SK-N-MC (cell line): Measurements from ENCODE around the gene BABAM2.

Experiments
- DNase-seq: peaks from one replicate; pipeline ENCODE4 v3.0.0-alpha.2; 2011; ENCODE audit warnings: low read depth, low spot score
- H3K27ac ChIP-seq: fragments of 200-600 bp; sonication (generic); 2 replicates; pipeline ENCODE4 v1.5.1; 2016; ENCODE audit warnings: mixed run types
- H3K36me3 ChIP-seq: fragments of 200-600 bp; sonication (generic); 2 replicates; pipeline ENCODE4 v1.6.1; 2017; ENCODE audit warnings: antibody characterized with exemption, low read length, mixed read lengths; ENCODE audit not compliant: insufficient read depth
- H3K4me3 ChIP-seq: fragments of 200-600 bp; sonication (generic); 2 replicates; pipeline ENCODE4 v1.5.1; 2016
- H3K9ac ChIP-seq: fragments of 200-600 bp; sonication (generic); 2 replicates; pipeline ENCODE4 v1.8.0; 2017; ENCODE audit warnings: mixed run types, mixed read lengths; ENCODE audit not compliant: insufficient read length
- H3K9me3 ChIP-seq: fragments of 200-600 bp; sonication (generic); 2 replicates; pipeline ENCODE4 v1.6.1; 2017; ENCODE audit warnings: low read depth, mild to moderate bottlenecking, antibody characterized with exemption, low read length, moderate library complexity, mixed read lengths
- EZH2 ChIP-seq: fragments of 200-600 bp; sonication (generic); IDR thresholded peaks from one replicate; pipeline ENCODE4 v1.6.1; 2017; ENCODE audit warnings: antibody characterized with exemption
- FOXP2 ChIP-seq: optimal IDR thresholded peaks from 2 replicates; pipeline ENCODE3; 2011; ENCODE audit warnings: mild to moderate bottlenecking, moderate library complexity; ENCODE audit not compliant: insufficient read depth; ENCODE audit errors: extremely low read length, control extremely low read depth
- POLR2AphosphoS5 ChIP-seq: IDR thresholded peaks from 2 replicates; pipeline ENCODE4 v1.6.1; 2012; ENCODE audit warnings: mild to moderate bottlenecking, low read depth, low read length, borderline replicate concordance

Gene BABAM2

DNA sequence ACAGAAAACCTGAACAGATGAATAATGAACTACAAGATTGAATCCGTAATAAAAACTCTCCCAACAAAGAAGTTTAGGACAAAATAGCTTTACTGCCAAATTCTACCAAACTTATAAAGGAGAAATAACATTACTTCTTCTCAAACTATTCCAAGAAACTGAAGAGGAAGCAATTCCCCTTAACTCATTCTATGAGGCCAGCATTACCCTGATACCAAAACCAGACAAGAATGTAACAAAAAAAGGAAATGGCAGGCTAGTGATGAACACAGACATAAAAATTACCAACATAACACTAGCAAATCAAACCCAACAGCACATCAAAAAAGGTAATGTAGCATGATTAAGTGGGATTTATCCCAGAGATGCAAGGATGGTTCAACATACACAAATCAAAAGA, 288.4 kb downstream of the BABAM2 start:
- H3K9me3 ChIP-seq: no peaks in the 10 kb centered on the region
- TF ChIP-seq FOXP2: no peak
- TF ChIP-seq POLR2AphosphoS5: no peak
- no peak for TF ChIP-seq EZH2
- H3K4me3 ChIP-seq: no peak overlapping the region
- no peak for DNase-seq
- no peaks in the 10 kb centered on the region for H3K36me3 ChIP-seq
- no peak overlapping the region for H3K27ac ChIP-seq
- H3K9ac ChIP-seq: no peak overlapping the region

DNA sequence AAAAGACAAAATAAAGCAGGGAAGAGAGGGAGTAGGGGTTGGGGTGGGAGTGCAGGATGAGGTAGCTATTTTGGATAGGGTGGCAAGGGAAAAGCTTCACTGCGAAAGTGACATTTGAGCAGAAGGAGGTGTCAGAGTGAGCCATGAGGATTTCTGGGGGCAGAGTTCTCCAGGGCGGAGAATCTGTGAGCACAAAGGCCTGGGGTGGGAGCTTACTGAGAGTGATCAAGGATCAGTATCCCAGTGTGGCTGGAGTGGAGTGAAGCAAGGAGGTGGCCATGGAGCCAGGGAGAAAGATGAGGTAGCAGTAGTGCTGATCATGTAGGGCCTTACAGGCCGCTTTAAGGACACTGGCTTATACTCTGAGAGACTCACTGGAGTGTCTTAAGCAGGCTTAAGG, 291.3 kb downstream of the BABAM2 start:
- Histone ChIP-seq H3K9ac (no peak overlapping the region), H3K9me3 (no peaks in the 10 kb centered on the region), H3K4me3 (no peak overlapping the region), H3K36me3 (no peaks in the 10 kb centered on the region), H3K27ac (no peak overlapping the region)
- no peak for TF ChIP-seq FOXP2
- TF ChIP-seq EZH2: no peak
- TF ChIP-seq POLR2AphosphoS5: no peak
- DNase-seq: no peak

DNA sequence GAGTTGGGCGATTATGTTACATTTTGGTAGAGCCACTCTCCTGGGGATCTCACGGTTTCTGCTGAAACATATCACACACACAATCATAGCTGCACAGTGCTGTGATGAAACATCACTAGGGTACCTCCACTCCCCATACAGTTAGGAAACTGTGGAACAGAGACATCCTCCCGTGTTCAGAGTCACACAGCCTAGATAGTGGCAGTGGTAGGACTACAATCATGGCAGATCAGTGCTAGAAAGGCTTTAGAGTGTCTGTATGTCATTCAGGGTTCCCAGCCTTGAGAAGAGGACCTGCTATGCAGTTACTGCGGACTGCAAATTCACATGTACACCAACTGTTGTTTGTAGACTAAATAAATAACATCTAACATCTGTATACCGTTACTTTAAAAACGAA, 291.8 kb downstream of the BABAM2 start:
- Histone ChIP-seq H3K36me3 (no peaks in the 10 kb centered on the region), H3K27ac (no peak overlapping the region), H3K9me3 (no peaks in the 10 kb centered on the region), H3K4me3 (no peak overlapping the region), H3K9ac (no peak overlapping the region)
- DNase-seq: no peak
- TF ChIP-seq FOXP2 (no peak), EZH2 (no peak), POLR2AphosphoS5 (no peak)

DNA sequence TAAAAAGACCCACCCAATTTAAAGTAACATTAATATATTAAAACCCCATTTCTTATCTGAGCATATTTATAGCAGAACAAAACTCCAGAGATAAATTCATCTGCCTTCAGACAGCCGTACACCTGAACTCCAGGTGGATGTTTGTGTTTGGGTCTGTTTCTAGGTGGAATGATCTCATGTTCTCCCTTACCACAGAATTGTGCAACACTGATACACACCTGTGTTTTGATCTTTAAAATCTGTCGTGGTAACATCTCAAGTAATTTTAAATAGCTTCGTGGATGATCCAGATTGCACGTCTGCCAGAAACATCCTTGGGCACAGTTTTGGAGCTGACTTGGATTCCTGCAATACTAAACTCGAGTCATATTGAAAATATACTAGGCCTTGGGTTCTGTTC, 294.6 kb downstream of the BABAM2 start:
- H3K36me3 ChIP-seq: no peaks in the 10 kb centered on the region
- H3K4me3 ChIP-seq: no peak overlapping the region
- H3K9ac ChIP-seq: no peak overlapping the region
- no peak for DNase-seq
- H3K27ac ChIP-seq: no peak overlapping the region
- TF ChIP-seq POLR2AphosphoS5 (no peak), FOXP2 (no peak), EZH2 (no peak)
- no peaks in the 10 kb centered on the region for H3K9me3 ChIP-seq

DNA sequence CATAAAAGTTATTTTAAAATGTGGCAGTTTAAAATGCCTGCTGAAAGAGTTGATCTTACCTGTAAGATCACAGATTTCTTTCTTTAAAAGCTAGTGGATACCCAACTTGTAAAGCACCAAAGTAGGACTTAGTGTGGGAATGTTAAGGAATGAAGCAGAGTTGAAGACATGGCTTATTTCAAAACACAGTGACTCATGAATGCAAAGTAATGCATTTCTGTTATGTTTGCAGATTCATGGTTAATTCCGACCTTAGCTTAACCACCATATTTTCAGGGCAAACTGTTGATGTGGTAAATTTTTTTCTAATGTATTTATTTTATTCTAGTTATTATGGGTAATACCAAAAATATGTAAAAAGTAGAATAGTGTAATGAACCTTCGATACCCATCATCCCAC, 295.4 kb downstream of the BABAM2 start:
- Histone ChIP-seq H3K9me3 (no peaks in the 10 kb centered on the region), H3K9ac (no peak overlapping the region), H3K4me3 (no peak overlapping the region), H3K36me3 (no peaks in the 10 kb centered on the region), H3K27ac (no peak overlapping the region)
- DNase-seq: no peak
- TF ChIP-seq FOXP2: no peak
- no peak for TF ChIP-seq POLR2AphosphoS5
- TF ChIP-seq EZH2: no peak

DNA sequence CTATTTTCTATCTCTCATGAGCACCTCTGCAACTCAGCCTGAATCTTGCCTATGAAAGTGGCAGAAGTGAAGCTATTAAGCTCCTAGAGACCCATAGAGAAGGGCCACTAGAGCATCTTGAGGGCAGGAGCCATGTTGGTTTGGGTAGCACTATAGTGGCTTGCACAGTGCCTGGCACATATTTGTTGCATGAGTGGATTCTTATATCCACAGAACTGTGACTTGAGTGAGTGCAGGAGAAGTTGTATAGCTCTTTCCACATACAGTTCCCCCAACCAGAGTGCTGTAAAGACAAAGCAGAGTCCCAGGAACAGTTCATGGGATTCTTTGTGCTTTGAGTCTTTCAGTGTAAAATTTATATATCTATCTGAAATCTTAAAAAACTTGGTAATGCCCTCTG, 296.7 kb downstream of the BABAM2 start:
- Histone ChIP-seq H3K36me3 (no peaks in the 10 kb centered on the region), H3K9ac (no peak overlapping the region), H3K9me3 (no peaks in the 10 kb centered on the region), H3K4me3 (no peak overlapping the region), H3K27ac (no peak overlapping the region)
- no peak for TF ChIP-seq EZH2
- TF ChIP-seq FOXP2: no peak
- no peak for TF ChIP-seq POLR2AphosphoS5
- no peak for DNase-seq

DNA sequence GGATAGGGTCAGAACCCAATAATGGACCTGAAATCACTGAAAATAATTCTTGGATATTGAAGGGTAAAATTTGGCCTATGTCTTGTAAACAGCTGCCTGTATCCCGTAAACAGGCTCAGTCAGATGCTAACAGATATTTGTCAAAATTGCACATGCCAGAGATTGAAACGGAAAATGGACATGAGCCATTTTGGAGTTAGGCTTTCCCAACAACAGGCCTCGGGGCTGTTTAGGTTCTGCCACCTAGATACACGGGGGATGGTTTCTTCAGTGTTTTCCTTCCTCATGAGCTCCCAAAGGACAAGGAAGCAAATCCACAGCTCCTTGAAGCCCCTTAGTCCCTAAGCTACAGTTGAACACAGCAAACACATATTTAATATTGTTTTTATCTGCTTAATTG, 297.9 kb downstream of the BABAM2 start:
- H3K9me3 ChIP-seq: no peaks in the 10 kb centered on the region
- no peak overlapping the region for H3K27ac ChIP-seq
- H3K4me3 ChIP-seq: no peak overlapping the region
- no peaks in the 10 kb centered on the region for H3K36me3 ChIP-seq
- DNase-seq: no peak
- TF ChIP-seq POLR2AphosphoS5: no peak
- no peak for TF ChIP-seq EZH2
- no peak for TF ChIP-seq FOXP2
- no peak overlapping the region for H3K9ac ChIP-seq

DNA sequence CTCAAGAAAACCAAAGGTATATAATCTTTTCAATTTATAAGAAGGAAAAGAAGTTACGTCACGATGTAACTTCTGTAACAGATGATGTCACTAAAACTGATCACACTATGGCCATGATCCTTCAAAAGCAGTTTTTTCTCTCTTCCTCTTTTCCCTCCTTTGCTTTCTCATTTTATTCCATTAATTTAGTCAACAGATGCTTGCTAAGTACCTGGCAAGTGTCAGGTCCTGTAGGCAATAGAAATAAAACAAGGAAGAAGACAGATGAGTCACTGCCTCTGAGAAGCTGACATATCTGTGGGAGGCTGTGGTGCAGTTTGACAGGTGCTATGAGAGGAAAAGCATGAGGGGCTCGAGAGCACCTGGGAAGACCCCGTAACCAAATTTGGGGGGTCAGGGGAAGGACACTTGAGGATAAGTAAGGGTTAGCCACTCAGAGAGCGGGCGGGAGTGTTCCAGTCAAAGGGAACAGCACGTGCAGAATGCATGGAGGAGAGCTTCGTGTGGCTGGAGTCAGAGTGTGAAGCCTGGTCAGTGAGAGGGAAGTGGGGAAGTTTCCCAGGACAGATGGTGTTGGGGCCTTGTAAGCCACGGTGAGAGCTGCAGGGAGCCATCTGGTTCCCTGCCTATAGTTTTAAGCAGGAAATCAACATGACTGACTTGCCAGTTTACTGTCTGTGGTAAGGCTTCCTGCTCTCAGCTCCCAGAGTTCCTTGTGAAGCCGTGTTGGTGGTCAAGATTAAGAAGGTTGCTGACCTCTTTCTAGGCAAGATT, 303.3 kb downstream of the BABAM2 start:
- H3K4me3 ChIP-seq: no peak overlapping the region
- H3K27ac ChIP-seq: no peak overlapping the region
- DNase-seq: no peak
- TF ChIP-seq POLR2AphosphoS5 (no peak), FOXP2 (no peak), EZH2 (no peak)
- no peaks in the 10 kb centered on the region for H3K36me3 ChIP-seq
- H3K9me3 ChIP-seq: no peaks in the 10 kb centered on the region
- no peak overlapping the region for H3K9ac ChIP-seq
